Body of pancreas (tissue), 4 donors: Measurements from ENCODE around the gene WBP11.

Experiments used
- POLR2A ChIP-seq, 3 donors: fragments of 450-650 bp; IDR thresholded peaks; one replicate each; pipeline ENCODE4 v1.6.1; 2016; ENCODE audit warnings: antibody characterized with exemption in 3 of 3, mild to moderate bottlenecking in 2 of 3
- TF ChIP-seq, protein P1 (sequence below), 7 experiments: fragments of 450-650 bp in 4 of 7; fragments of 200-600 bp in 3 of 7; sonication (generic) in 3 of 7; IDR thresholded peaks; one replicate each; pipeline ENCODE4 v1.5.1; 2016 to 2019; ENCODE audit warnings: antibody characterized with exemption in 7 of 7

DNA sequence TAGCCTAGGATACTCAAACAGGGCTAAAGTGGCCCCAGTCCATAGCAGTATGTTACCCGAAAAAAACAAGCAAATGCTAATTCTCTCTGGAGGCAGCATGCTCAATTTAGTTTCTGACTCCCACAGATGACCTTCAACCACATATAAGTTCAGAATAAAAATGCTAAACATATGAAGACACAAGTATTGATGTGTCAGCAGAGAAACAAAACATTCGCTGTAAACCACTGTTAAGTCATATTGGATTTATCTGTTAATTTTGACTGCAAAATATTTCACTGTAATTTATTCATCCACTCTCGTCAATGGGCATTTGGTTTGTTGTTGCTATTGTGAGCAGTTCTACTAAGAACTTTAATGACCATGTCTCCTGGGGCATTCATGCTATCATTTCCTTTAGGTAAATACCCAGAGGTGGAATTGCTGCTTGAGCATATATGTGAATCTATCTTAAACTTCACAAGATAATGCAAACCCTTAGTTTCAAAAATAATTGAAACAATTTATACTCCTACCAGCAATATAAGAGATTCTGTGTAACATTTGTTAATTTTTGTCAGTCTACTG lies 36.5 kb downstream of the WBP11 start:
- peak in 1 of 3 donors; percentile 37 for TF ChIP-seq POLR2A (IDR thresholded peaks at IDR 0.05)
- TF ChIP-seq, protein P1, sequence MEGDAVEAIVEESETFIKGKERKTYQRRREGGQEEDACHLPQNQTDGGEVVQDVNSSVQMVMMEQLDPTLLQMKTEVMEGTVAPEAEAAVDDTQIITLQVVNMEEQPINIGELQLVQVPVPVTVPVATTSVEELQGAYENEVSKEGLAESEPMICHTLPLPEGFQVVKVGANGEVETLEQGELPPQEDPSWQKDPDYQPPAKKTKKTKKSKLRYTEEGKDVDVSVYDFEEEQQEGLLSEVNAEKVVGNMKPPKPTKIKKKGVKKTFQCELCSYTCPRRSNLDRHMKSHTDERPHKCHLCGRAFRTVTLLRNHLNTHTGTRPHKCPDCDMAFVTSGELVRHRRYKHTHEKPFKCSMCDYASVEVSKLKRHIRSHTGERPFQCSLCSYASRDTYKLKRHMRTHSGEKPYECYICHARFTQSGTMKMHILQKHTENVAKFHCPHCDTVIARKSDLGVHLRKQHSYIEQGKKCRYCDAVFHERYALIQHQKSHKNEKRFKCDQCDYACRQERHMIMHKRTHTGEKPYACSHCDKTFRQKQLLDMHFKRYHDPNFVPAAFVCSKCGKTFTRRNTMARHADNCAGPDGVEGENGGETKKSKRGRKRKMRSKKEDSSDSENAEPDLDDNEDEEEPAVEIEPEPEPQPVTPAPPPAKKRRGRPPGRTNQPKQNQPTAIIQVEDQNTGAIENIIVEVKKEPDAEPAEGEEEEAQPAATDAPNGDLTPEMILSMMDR (IDR thresholded peaks at IDR 0.05) = no peak
